Activated CD8-positive, alpha-beta memory T cell treated with anti-CD3 and anti-CD28 coated beads for 24 hours (primary cell): ENCODE results near the gene SLC16A4.
"Not testable (repeated sequence)": the region's sequence is repeated elsewhere in the genome, so short reads cannot be mapped to it uniquely, and the experiment has no call there.

Source experiments
- DNase-seq: peaks from one replicate; pipeline ENCODE4 v3.0.0-alpha.2; 2020

The SLC16A4 gene

DNA sequence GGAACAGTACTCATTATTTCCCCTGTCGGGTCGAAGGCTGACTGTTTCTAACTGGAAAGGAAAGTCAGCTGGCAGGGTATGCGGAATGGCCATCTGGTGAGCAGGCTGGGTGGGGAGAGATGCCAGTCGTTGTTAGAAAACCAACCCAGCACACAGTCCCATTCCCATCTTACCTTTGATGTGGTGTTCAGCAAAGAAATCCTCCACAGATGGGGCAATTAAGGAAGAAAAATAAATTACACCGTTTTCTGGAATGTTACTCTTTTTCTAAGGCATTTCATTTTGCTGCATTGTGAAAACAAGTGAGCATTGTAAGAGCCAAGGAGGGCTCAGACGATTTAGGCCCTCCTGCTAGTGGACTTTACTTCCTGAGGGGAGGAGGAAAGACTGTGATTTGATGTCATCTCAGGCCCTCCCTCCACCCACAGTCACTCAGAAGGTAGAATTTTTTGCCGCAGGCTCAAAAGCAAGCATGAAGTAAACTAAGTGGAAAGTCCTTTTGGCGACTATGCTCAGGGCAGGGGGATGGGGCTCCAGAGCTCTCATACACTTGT, at the start of gene SLC16A4:
TSS of gene SLC16A4 (minus strand) at position 335 of the 554 bp plus-strand sequence. CDS start 1,703 bp downstream, outside the sequence.
- DNase-seq, result no peak

DNA sequence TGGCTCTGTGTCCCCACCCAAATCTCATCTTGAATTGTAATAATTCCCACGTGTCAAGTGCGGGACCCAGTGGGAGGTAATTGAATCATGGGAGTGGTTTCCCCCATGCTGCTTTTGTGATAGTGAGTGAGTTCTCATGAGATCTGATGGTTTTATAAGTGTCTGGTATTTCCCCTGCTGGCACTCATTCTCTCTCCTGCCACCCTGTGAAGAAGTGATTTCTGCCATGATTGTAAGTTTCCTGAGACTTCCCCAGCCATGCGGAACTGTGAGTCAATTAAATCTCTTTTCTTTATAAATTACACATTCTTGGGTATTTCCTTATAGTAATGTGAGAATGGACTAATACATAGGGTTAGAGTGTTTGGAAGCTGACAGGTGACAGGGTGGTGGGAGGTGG, 49.0 kb upstream of the SLC16A4 start:
- DNase-seq, result not testable (repeated sequence)

DNA sequence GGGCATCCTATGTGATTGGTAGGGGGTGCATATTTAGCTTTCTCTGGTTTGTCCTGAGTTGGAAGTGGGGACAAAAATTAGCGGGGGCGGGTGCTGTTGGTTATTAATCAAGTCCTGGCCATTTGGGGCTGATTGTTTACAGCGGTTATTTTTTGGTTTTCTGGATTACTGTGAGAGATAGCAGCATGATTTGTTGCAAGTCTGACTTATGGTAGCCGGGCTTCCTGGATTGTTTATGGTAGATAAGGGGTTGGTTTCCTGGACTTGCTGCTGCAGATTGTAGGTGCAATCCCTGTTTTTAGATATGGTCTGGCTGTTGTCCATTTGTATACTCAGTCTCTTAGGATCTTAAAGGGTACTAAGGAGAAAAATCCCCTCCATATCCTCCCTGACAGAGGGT, 48.1 kb upstream of the SLC16A4 start:
- no peak for DNase-seq

DNA sequence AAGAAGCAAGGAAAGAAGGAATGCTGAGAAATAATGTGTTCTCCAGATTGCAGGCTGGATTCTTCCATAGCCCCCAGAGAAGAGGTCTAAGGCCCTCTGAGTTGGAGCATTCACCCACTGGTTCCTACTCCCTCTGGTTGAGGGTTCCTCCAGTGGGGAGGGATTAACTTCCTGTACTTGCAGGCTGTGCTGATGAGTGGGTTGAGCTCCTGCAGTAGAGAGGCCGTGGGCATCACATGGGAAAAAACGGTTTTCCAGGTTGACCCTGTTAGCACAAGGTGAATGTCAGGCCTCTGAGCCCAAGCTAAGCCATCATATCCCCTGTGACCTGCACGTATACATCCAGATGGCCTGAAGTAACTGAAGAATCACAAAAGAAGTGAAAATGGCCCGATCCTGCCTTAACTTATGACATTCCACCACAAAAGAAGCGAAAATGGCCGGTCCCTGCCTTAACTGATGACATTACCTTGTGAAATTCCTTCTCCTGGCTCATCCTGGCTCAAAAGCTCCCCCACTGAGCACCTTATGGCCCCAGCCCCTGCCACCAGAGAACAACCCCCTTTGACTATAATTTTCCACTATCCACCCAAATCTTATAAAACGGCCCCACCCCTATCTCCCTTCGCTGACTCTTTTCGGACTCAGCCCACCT, 46.9 kb upstream of the SLC16A4 start:
- DNase-seq, result not testable (repeated sequence)

DNA sequence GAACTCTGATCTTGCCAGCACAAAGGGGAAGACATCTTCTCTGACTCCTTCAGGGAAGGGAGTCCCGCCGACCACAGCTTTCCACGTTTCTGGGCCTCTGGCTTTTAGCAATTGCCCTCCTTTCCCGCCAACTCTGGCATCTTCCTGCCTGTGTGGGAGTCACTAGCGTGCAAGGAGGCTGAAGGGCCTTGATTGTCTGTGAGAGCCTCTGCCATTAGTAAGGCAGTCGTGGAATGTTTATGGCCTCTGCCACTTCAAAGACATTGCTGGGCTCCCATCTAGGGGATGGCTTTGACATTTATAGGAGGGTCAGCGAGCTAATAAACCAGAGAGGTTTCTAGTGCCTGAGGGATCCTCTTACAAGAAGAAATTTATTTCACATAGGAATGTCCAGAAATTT, 45.8 kb upstream of the SLC16A4 start:
- no peak for DNase-seq

DNA sequence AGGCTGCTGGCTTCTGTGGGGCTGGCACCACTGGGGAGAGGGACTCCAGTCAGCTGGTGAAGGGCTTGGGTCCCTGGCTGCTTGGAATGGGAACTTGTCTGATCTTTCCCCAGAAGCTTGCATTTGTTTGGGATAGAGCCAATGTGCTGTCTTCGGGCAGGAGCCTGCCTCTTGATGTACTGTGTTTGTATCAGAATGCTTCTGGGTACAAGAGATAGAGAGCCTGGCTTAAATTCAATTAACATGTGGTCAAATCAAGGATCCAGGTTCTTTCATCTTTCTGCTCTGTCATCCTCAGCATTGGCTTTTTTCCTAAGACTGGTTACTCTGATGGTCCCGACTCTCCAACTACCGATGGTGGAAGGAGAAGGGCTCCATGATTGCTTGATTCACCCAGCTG, 44.1 kb upstream of the SLC16A4 start:
- DNase-seq, result no peak

DNA sequence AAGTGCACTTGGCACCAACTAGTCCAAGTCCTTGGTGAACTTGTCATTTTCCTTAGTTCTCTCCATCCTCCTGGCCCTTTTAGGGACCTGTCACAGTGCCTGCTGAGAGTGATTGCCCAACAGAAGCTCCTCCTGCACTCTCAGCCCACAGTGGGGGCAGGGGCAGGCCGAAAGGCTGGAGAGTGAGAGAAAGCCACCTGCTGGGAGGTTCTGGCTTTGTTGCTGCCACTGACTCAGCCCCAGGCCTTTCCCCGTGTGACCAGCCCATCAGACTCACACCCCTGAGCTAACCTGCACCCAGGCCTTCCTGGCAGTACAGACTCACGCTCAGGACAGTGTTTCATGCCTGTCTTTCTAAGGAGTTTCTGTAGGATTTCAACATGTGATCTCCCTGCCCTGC, 43.0 kb upstream of the SLC16A4 start:
- DNase-seq, result no peak

DNA sequence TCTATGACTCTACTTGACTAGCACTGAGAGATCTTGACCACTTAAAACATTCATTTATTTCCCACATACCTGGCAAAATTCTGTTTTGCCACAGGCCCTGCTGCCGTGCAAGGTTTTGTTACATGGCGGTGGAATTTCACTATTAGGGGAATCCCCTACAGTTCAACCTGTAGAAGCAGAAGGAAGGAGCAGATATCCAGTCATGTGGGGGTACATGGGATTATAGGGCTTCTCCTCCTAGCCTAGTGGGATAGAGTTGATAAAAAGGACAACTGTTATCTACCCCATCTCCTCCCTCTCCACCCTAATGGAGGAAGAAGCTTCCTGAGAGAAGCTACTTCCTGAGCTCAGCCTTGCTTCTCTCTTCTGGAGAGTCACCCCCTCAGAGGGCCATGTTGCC, 42.4 kb upstream of the SLC16A4 start:
- DNase-seq, result no peak

DNA sequence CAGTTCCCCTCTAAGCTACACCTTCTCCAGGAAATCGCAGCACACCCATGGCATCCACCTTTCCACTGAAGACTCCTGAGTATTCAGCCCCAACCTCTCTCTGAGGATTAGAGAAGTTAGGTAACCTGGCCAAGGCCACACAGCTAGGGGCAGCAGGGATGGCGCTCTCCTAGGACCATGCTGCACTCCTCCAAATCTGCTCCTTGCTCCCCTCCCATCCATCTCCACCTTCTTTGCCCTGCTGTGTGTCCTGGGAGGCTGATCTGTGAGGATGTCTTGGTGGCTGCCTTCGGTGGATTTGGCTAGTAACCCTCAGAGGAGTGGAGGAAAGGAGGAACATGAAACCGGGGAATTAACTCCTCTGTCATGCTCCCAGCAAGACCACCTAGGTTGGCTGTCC, 40.1 kb upstream of the SLC16A4 start:
- no peak for DNase-seq

DNA sequence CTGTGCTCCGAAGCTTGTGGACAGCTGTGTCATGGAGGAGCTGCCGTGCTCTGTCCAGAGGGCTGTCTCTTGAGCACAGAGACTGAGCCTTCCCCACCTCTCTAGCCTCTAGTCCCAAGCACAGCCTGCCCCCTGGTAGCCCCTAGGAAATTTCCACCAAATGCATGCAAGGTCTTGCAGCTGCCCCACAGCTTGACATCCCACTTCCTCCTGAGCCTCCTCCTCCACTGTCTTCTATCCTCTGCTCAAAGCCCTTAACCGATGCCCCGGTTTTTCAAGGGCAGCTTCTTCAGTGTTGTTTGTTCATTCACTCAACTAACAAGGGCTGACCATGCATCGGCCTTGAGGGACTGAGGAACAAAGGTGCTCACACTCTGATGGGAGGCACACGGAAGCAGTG, 39.5 kb upstream of the SLC16A4 start:
- DNase-seq, result no peak

DNA sequence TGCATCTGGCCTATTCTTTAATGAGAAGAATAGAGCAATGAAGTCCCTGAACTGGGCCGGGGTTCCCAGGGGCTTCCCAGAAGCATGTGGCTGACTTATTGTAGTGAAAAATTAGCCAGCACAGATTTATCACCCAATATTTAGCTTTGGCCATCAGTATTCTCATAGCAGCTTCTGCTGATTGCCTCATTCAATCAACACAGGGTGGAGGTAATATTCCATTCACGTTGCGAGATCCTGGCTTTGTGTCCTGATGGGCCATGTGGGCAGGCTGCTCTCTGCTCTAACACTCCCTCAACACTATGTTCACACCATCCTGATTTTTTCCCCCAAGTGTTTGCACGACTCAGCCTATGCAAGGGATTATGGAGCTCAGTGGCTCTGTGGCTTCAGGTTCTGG, 38.1 kb upstream of the SLC16A4 start:
- DNase-seq, result no peak

DNA sequence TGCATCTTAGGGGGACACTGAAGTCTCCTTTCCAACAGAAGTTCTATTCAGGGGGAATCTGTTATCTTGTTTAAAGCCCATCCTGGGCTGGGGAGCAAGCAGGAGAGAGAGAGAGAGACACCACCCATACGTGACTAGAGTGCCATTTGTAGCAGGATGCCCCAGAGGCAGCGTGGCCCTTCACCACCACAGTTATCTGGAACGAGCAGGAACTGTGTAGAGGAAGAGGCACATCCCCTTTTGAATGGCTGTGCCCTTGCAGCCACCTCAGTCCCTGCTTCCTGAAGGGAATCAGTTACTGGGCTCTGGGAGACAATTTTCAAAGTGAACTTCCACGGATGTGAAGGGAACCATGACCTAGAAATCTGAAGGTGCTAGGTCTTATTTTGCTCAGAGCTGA, 36.0 kb upstream of the SLC16A4 start:
- no peak for DNase-seq

DNA sequence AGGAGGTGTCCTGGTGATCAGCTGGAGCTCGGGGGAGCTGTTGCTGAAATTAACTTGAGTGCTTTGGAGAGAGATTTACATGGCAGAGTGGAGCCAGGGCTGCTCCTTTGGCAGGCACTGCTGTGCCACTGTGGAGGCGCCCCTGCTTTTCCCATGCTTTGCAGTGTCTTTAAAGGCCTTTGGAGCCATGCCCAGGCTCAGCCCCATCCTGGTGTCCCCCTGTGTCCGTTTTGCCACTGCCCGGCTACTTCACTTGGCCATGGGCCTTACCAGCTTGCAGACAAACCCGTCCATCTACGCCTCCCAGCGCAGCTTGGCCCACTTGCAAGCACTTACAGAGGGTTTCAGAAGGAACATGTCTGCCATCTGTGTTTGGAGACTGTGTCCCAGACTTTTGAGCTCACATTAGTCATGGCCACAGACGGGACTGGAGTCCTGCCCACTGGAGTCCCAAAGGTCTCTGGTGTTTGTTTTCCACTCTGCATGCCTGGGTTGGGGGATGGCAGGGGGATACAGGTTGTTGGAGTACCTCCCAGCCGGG, 34.9 kb upstream of the SLC16A4 start:
- DNase-seq, result no peak

DNA sequence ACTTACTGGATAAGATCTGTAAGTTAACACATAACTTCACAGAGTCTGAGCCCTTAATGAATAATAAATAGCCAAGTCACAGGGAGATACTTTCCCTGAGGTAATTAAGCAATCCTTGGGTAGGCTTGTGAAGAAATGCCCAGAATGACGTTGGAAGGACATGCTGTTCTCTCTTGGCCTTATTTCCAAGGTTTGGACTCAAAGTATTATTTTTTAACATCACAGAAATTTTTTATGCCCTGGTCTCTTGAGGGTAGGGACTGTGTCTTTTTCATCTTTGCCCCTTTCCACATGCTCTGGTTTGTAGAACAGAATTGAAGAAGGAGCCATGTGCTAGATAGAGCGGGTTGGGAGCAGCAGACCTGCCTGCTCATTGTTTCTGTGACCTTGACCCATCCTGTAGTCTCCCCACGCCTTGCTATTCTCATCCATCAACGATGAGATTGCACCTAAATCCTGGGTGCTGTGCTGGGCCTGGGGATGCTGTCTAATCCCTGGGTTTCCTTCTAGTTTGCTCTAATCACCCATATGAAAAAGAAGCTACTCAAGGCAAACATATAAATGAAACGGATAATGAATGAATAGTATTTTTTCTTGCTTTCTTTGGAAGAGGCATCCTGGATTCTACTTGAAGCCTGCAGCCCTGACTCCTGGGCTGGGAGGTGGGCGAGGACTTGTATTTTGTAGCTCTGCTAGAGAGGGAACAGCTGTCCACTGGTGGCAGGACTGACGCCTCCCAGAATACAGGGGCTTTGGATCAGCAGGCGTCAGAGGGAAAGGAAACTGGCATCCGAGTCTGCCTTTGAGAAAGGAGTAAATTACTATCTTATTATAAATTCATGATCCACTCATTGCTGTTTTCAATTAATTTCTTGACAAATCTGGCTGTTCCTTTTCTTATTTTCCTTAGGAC, 34.1 kb upstream of the SLC16A4 start:
- no peak for DNase-seq

DNA sequence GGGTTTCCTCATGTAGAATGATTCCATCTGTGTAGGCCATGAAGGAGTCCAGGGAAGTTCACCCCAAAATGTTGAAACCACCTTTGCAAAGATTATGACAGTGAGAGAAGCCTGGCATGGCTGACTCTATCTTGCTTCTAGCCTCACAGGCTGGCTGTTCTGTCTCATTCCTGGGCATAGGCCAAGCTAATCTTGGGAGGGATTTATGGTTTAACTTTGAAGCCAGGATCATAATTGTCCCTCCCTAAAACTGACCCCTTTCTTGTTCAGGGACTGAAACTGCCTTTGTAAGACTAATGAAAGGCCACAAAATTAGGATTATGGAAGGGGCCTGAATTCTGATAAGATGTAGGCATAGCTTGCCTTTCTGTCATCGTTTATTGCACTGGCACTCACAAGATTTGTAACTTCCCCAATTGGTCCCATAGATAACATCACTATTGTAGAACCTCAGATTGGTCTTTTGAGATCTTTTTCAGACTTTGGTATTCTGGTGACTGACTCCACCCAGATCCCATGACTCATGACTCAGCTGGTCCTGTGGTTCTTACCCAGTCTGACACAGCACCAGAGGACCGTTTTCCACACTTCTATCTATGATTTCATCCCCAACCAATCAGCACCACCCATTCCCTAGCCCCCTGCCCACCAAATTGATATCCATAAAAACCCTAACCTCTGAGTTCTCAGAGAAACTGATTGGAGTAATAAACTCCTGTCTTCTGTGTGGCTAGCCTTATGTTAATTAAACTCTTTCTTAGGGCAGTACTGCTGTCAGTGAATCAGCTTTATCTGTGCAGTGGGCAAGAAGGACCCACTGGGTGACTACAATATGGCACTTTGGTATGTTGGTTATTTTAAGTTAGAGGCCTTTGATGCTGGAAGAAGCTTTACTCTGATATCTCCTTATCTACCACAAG, 30.3 kb upstream of the SLC16A4 start:
- no peak for DNase-seq

DNA sequence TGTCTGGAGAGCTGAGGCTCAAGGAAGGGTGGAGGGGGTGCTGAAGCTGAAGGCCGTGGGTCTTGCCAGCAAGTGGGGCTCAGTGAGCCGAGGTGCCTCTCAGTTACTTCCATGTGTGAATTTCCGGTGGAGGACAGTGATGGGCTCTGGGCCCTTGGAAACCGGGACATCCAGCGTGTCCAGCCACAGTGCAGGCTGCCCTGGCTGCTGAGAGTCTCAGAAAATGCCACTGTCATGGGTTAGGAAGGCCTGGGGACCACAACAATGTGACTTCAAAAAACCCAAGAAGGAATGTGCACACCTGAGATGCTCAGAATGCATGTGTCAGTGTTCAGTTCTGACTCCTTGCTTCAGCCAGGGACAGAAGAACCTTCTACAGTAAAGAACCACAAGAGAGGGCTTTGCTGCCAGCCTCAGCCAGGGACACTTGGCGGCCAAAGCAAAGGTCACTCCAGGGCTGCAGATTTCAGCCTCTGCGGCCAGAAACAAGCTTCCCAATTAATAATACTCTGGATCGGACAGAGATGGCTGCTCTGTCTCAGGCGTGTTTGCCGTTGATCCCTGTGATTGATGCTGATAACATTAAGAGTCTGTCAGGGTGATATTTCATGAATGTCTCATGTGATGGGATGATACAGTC, 29.3 kb upstream of the SLC16A4 start:
- no peak for DNase-seq

DNA sequence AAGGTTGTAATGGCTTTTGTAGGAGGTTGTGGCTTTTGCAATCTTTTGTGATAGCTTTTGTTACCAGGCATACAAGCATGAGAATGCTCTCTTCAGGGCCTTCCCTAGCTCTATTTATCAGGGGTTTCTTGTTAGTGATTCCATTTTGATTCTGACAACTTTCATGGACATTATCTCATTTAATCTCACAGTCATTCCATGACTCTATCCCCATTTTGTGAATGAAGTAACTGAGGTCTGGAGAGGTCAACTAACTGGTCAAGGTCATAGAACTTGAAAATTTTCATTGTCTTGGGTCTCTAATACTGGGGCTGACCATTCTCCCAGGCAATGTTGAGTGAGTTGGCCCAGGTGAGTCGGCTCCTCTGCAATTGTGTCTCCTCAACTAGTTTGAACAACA, 27.9 kb upstream of the SLC16A4 start:
- no peak for DNase-seq

DNA sequence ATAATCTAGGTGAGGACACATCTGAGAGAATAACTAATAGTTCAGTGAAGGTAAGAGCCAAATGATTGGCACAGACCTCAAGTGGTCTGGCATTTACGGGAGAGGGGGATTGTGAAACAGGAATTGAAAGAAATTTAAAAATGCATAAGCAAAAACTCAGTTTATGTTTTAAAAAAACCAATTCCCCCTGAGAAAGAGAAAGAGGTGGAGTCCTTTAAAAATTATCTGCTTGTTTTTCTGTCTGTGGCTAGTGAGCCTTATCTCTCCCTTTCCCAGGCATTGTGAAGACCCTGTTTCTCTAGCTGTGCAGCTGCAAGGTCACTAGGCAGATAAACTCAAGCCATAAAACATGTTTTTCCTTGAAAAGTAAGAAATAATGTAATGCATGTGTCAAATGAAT, 22.2 kb upstream of the SLC16A4 start:
- DNase-seq, result not testable (repeated sequence)

DNA sequence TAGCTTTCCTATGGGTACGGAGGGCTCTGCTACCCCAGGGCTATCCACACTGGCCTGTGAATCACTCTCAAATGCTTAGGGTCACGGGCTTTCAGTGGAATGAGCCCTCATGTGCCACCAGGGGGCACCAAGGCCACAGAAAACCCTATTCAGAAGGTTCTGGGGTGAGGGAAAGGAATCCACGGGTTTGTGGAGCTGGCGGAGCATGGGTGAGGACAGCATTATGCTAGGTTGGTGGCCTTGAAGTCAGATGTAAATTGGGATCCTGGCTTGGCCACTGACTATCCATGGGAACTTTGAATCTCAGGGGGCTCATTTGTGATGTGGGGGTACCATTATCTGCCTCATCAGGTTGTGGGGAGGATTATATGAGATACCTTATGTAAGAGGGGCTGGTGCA, 21.8 kb upstream of the SLC16A4 start:
- DNase-seq, result peak; percentile 80

DNA sequence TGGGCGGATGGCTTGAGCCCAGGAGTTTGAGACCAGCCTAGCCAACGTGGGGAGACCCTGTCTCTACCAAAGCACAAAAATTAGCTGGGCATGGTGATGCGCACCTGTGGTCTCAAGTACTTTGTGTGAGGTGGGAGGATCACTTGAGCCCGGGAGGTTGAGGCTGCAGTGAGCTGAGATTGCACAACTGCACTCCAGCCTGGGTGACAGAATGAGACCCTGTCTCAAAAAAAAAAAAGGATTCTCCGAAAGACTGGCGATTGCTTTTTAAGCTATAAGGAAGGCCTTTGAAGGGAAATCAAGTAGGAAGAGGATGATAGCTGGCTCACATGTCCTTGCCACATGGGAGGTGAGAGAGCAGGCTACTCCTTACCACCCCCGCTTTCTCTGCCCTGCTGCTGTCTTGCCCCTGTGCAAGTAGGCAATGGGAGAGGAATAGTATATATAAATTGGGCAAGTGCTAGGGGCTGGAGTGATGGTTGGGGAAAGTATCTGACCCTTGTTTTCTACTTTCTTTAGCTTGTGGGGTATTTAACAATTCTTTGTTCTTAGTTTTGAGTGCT, 20.4 kb upstream of the SLC16A4 start:
- DNase-seq, result peak; percentile 42

DNA sequence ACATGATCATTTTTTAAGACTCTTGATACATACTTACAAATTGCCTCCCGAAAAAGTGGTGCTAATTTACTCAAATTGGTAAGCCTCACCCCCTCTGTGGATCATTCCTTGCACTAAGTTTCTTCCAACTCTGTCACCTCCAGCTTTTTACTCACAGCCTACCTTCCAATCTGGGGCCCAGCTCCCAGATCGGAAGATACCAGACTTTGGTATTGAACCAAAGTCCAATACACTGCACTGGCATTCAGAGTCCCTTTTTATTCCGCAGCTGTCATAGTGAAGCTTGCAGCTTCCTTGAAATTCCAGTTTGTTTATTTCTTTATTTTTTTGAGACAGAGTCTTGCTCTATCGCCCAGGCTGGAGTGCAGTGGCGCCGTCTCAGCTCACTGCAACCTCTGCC, 18.5 kb upstream of the SLC16A4 start:
- DNase-seq, result no peak

DNA sequence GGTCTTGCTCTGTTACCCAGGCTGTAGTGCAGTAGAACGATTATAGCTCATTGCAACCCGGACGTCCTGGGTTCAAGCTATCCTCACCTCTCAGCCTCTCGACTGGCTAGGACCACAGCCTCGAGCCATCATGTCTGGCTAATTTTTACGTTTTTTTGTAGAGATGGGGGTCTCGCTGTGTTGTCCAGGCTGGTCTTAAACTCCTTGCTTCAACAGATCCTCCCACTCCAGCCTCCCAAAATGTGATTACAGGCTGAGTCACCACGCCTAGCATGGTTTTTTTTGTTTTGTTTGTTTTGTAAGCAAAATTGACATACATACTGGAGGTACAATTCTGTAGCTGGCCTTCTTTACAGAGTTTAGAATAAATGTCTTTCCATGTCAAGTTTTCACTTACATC, 17.7 kb upstream of the SLC16A4 start:
- peak; percentile 44 for DNase-seq
